Tongue (tissue), 2 donors: ENCODE measurements around the gene FGF14. TPM values are rescaled to one million over a fixed set of nuclear protein-coding genes. Genes with fewer than 3 reads are reported as not detected.
A peak's percentile ranks its signal among the peaks of the same experiment; 100 is the strongest.

ENCODE experiments used
- DNase-seq: peaks from one replicate; pipeline ENCODE4 v3.0.0-alpha.2; 2015
- total RNA-seq: library from RNA; depleted of rRNA; stranded (reverse); fragments of >200 nt; gene quantifications from one replicate; pipeline ENCODE4 v1.2.3, GENCODE V29; 2014

Gene FGF14
- total RNA-seq, 1 donor from 2014 or later: 0.21 TPM

GRCh38 chr13:102367836-102368235, 34.0 kb downstream of the FGF14 start:
- DNase-seq: no peak

GRCh38 chr13:102361113-102361512, 40.7 kb downstream of the FGF14 start:
- no peak for DNase-seq

GRCh38 chr13:102359264-102359663, 42.6 kb downstream of the FGF14 start:
- no peak for DNase-seq

- DNase-seq: no peak
These were observed 46.6 kb downstream of the FGF14 start for GRCh38 chr13:102355251-102355650.

- DNase-seq: no peak
These were observed 47.8 kb downstream of the FGF14 start for GRCh38 chr13:102354011-102354410.

- no peak for DNase-seq
These were observed 50.3 kb downstream of the FGF14 start for GRCh38 chr13:102351521-102351920.

GRCh38 chr13:102347490-102347889, 54.4 kb downstream of the FGF14 start:
- no peak for DNase-seq

GRCh38 chr13:102346769-102347168, 55.1 kb downstream of the FGF14 start:
- DNase-seq: no peak

- no peak for DNase-seq
These were observed 57.4 kb downstream of the FGF14 start for GRCh38 chr13:102344410-102344809.

GRCh38 chr13:102333320-102334198, 68.3 kb downstream of the FGF14 start:
- DNase-seq: peak; percentile 13

- no peak for DNase-seq
These were observed 72.9 kb downstream of the FGF14 start for GRCh38 chr13:102328909-102329308.

- no peak for DNase-seq
These were observed 74.7 kb downstream of the FGF14 start for GRCh38 chr13:102327119-102327617.

- DNase-seq: no peak
These were observed 75.3 kb downstream of the FGF14 start for GRCh38 chr13:102326381-102327118.

GRCh38 chr13:102325321-102325720, 76.5 kb downstream of the FGF14 start:
- no peak for DNase-seq

- DNase-seq: no peak
These were observed 78.3 kb downstream of the FGF14 start for GRCh38 chr13:102323505-102323904.

- DNase-seq: no peak
These were observed 78.8 kb downstream of the FGF14 start for GRCh38 chr13:102323012-102323411.

GRCh38 chr13:102322211-102322610, 79.6 kb downstream of the FGF14 start:
- DNase-seq: no peak

- no peak for DNase-seq
These were observed 83.6 kb downstream of the FGF14 start for GRCh38 chr13:102318233-102318632.

GRCh38 chr13:102317593-102317992, 84.3 kb downstream of the FGF14 start:
- DNase-seq: peak; percentile 33

- DNase-seq: no peak
These were observed 85.1 kb downstream of the FGF14 start for GRCh38 chr13:102316732-102317131.

GRCh38 chr13:102312841-102313240, 89.0 kb downstream of the FGF14 start:
- no peak for DNase-seq

- no peak for DNase-seq
These were observed 89.9 kb downstream of the FGF14 start for GRCh38 chr13:102311901-102312300.

- DNase-seq: no peak
These were observed 90.4 kb downstream of the FGF14 start for GRCh38 chr13:102311419-102311796.
